DMS79 (cell line): ENCODE measurements around the gene DHODH.
A peak's percentile ranks its signal among the peaks of the same experiment; 100 is the strongest.
"Not testable (repeated sequence)": the region's sequence is repeated elsewhere in the genome, so short reads cannot be mapped to it uniquely, and the experiment has no call there.

Experiments
- DNase-seq: peaks from one replicate; lab custom pipeline; 2025; lab: John Stamatoyannopoulos, UW

Gene DHODH

GRCh38 chr16:72008424-72009216, at the start of gene DHODH:
Gene DHODH, plus strand, starts transcription at chr16:72008744. Its CDS starts 21 bp downstream, at chr16:72008765.
- peak; percentile 87 for DNase-seq

- DNase-seq = peak; percentile 21
Observed at GRCh38 chr16:71961066-71962039, 47.2 kb upstream of the DHODH start.

- no peak for DNase-seq
Observed at GRCh38 chr16:71963125-71963875, 45.2 kb upstream of the DHODH start.

GRCh38 chr16:71965223-71965622, 43.3 kb upstream of the DHODH start:
- DNase-seq = no peak

GRCh38 chr16:71966932-71967331, 41.6 kb upstream of the DHODH start:
- DNase-seq = no peak

- DNase-seq = no peak
Observed at GRCh38 chr16:71969353-71969752, 39.2 kb upstream of the DHODH start.

GRCh38 chr16:71971571-71971970, 37.0 kb upstream of the DHODH start:
- no peak for DNase-seq

GRCh38 chr16:71972356-71972755, 36.2 kb upstream of the DHODH start:
- no peak for DNase-seq

GRCh38 chr16:71973001-71973400, 35.5 kb upstream of the DHODH start:
- DNase-seq = no peak

- DNase-seq = no peak
Observed at GRCh38 chr16:71974068-71974818, 34.3 kb upstream of the DHODH start.

GRCh38 chr16:71985262-71985974, 23.1 kb upstream of the DHODH start:
- no peak for DNase-seq

GRCh38 chr16:71986131-71986530, 22.4 kb upstream of the DHODH start:
- DNase-seq = no peak

- no peak for DNase-seq
Observed at GRCh38 chr16:71995038-71995437, 13.5 kb upstream of the DHODH start.

GRCh38 chr16:71997578-71997977, 11.0 kb upstream of the DHODH start:
- DNase-seq = not testable (repeated sequence)

- DNase-seq = no peak
Observed at GRCh38 chr16:72001180-72001874, 7.2 kb upstream of the DHODH start.

- no peak for DNase-seq
Observed at GRCh38 chr16:72002619-72003018, 5.9 kb upstream of the DHODH start.

GRCh38 chr16:72008065-72008423, 500 bp upstream of the DHODH start:
- not testable (repeated sequence) for DNase-seq

- DNase-seq = no peak
Observed at GRCh38 chr16:72009779-72010178, 1.2 kb downstream of the DHODH start.

GRCh38 chr16:72012607-72013006, 4.1 kb downstream of the DHODH start:
- no peak for DNase-seq

- peak; percentile 17 for DNase-seq
Observed at GRCh38 chr16:72013389-72013788, 4.8 kb downstream of the DHODH start.
